H9 (cell line): Measurements from ENCODE around the gene ZC3H18. TPM values are rescaled to one million over a fixed set of nuclear protein-coding genes. Genes with fewer than 3 reads are reported as not detected.
"Not testable (repeated sequence)": the region's sequence is repeated elsewhere in the genome, so short reads cannot be mapped to it uniquely, and the experiment has no call there.

Source experiments
- DNase-seq: peaks from one replicate; pipeline ENCODE4 v3.0.0-alpha.2; 2017
- H2AFZ ChIP-seq: one replicate; pipeline ENCODE4 v1.6.1; 2013; ENCODE audit warnings: mild to moderate bottlenecking, low read length, control low read depth, moderate library complexity
- H2AK5ac ChIP-seq: 2 replicates; pipeline ENCODE4 v1.6.1; 2013; ENCODE audit warnings: low read length, control low read depth, mixed read lengths; ENCODE audit not compliant: insufficient read length
- H2BK120ac ChIP-seq: one replicate; pipeline ENCODE4 v1.6.1; 2013; ENCODE audit warnings: low read depth, mild to moderate bottlenecking, low read length, control low read depth, inconsistent platforms; ENCODE audit not compliant: poor library complexity, severe bottlenecking
- H2BK12ac ChIP-seq: 2 replicates; pipeline ENCODE4 v1.6.1; 2013; ENCODE audit warnings: low read length, control low read depth, mixed read lengths, low read depth; ENCODE audit not compliant: insufficient read length
- H2BK15ac ChIP-seq: 2 replicates; pipeline ENCODE4 v1.6.1; 2013; ENCODE audit warnings: low read depth, low read length, control low read depth
- H2BK20ac ChIP-seq: one replicate; pipeline ENCODE4 v1.6.1; 2013; ENCODE audit warnings: low read depth, mild to moderate bottlenecking, low read length, control low read depth, inconsistent platforms; ENCODE audit not compliant: poor library complexity, severe bottlenecking
- H2BK5ac ChIP-seq: 2 replicates; pipeline ENCODE4 v1.6.1; 2013; ENCODE audit warnings: low read length, control low read depth, mixed read lengths; ENCODE audit not compliant: insufficient read length
- H3K14ac ChIP-seq: 2 replicates; pipeline ENCODE4 v1.6.1; 2013; ENCODE audit warnings: low read length, control low read depth; ENCODE audit not compliant: insufficient read depth
- H3K18ac ChIP-seq: 2 replicates; pipeline ENCODE4 v1.6.1; 2013; ENCODE audit warnings: low read depth, mild to moderate bottlenecking, mixed read lengths, low read length, control low read depth; ENCODE audit not compliant: insufficient read length
- H3K23ac ChIP-seq: 2 replicates; pipeline ENCODE4 v1.6.1; 2013; ENCODE audit warnings: low read length, control low read depth, mixed read lengths, low read depth; ENCODE audit not compliant: insufficient read length
- H3K23me2 ChIP-seq: 2 replicates; pipeline ENCODE4 v1.6.1; 2013; ENCODE audit warnings: low read depth, mild to moderate bottlenecking, mixed read lengths, low read length, control low read depth; ENCODE audit not compliant: insufficient read length, poor library complexity, severe bottlenecking
- H3K27ac ChIP-seq: 2 replicates; pipeline ENCODE4 v1.5.1; 2013; ENCODE audit warnings: low read length, control low read depth, mixed read lengths, low read depth; ENCODE audit not compliant: insufficient read length
- H3K27me3 ChIP-seq: 2 replicates; pipeline ENCODE4 v1.6.1; 2013; ENCODE audit warnings: low read length, control low read depth, inconsistent platforms; ENCODE audit not compliant: insufficient read depth
- H3K4ac ChIP-seq: 2 replicates; pipeline ENCODE4 v1.6.1; 2013; ENCODE audit warnings: low read depth, mild to moderate bottlenecking, control low read depth, inconsistent platforms, low read length, moderate library complexity
- H3K4me1 ChIP-seq: 2 replicates; pipeline ENCODE4 v1.6.1; 2013; ENCODE audit warnings: low read length, control low read depth, inconsistent platforms; ENCODE audit not compliant: insufficient read depth
- H3K4me2 ChIP-seq: 2 replicates; pipeline ENCODE4 v1.6.1; 2013; ENCODE audit warnings: low read length, control low read depth, mixed read lengths; ENCODE audit not compliant: insufficient read length, insufficient read depth
- H3K56ac ChIP-seq: 2 replicates; pipeline ENCODE4 v1.6.1; 2013; ENCODE audit warnings: low read depth, mild to moderate bottlenecking, mixed read lengths, low read length, control low read depth; ENCODE audit not compliant: insufficient read length
- H3K79me1 ChIP-seq: 2 replicates; pipeline ENCODE4 v1.6.1; 2013; ENCODE audit warnings: low read depth, mild to moderate bottlenecking, moderate library complexity, low read length, control low read depth, inconsistent platforms; ENCODE audit not compliant: insufficient read depth, poor library complexity, severe bottlenecking
- H3K79me2 ChIP-seq: 2 replicates; pipeline ENCODE4 v1.6.1; 2013; ENCODE audit warnings: low read length, control low read depth, inconsistent platforms; ENCODE audit not compliant: insufficient read depth
- H3K9ac ChIP-seq: 2 replicates; pipeline ENCODE4 v1.6.1; 2013; ENCODE audit warnings: low read length, control low read depth, mixed read lengths; ENCODE audit not compliant: insufficient read length; ENCODE audit errors: extremely low read depth
- H3K9me3 ChIP-seq: one replicate; pipeline ENCODE4 v1.6.1; 2013; ENCODE audit warnings: low read depth, low read length, inconsistent platforms; ENCODE audit not compliant: control insufficient read depth
- H3T11ph ChIP-seq: one replicate; pipeline ENCODE4 v1.6.1; 2013; ENCODE audit warnings: mild to moderate bottlenecking, low read length, control low read depth, inconsistent platforms
- H4K20me1 ChIP-seq: one replicate; pipeline ENCODE4 v1.6.1; 2013; ENCODE audit not compliant: control insufficient read depth, insufficient read length, insufficient read depth
- H4K5ac ChIP-seq: 2 replicates; pipeline ENCODE4 v1.6.1; 2013; ENCODE audit warnings: low read depth, mild to moderate bottlenecking, mixed read lengths, low read length, control low read depth; ENCODE audit not compliant: insufficient read length
- H4K8ac ChIP-seq: replicated peaks from 2 replicates; pipeline ENCODE4 v1.6.1; 2013; ENCODE audit warnings: low read length, control low read depth, mixed read lengths, low read depth; ENCODE audit not compliant: insufficient read length
- H4K91ac ChIP-seq: 2 replicates; pipeline ENCODE4 v1.6.1; 2013; ENCODE audit warnings: low read depth, mild to moderate bottlenecking, moderate library complexity, mixed read lengths, low read length, control low read depth; ENCODE audit not compliant: insufficient read length
- H3K27ac Mint-ChIP-seq, 3 experiments: 2 replicates in 2 of 3; 3 replicates in 1 of 3; pipeline ENCODE4 v1.8.0; 2020 to 2021; ENCODE audit warnings: mixed read lengths in 3 of 3, mild to moderate bottlenecking in 1 of 3, moderate library complexity in 1 of 3
- H3K27me3 Mint-ChIP-seq: 2 replicates; pipeline ENCODE4 v1.8.0; 2021; ENCODE audit warnings: low read depth, mild to moderate bottlenecking, moderate library complexity, mixed read lengths
- H3K36me3 Mint-ChIP-seq, 3 experiments: 2 replicates in 2 of 3; 3 replicates in 1 of 3; pipeline ENCODE4 v1.8.0; 2020 to 2021; ENCODE audit warnings: low read depth in 3 of 3, mixed read lengths in 3 of 3; ENCODE audit not compliant: insufficient read depth in 1 of 3
- H3K4me1 Mint-ChIP-seq, 2 experiments: 2 replicates each; pipeline ENCODE4 v1.8.0; 2020; ENCODE audit warnings: mixed read lengths in 2 of 2
- H3K4me3 Mint-ChIP-seq, 2 experiments: 2 replicates in 1 of 2; 3 replicates in 1 of 2; pipeline ENCODE4 v1.8.0; 2020 to 2021; ENCODE audit warnings: mild to moderate bottlenecking in 2 of 2, mixed read lengths in 2 of 2, moderate library complexity in 1 of 2
- H3K9me3 Mint-ChIP-seq, 2 experiments: 2 replicates in 1 of 2; 3 replicates in 1 of 2; pipeline ENCODE4 v1.8.0; 2020; ENCODE audit warnings: mild to moderate bottlenecking in 2 of 2, mixed read lengths in 2 of 2, moderate library complexity in 1 of 2
- WGBS: extraction: QIAGEN DNeasy Blood & Tissue Kit; methylation state at CpG from one replicate; pipeline ENCODE4 v1.1.7; 2013; ENCODE audit warnings: missing lambda C conversion rate, low lambda C conversion rate, mixed read lengths; ENCODE audit not compliant: insufficient read length; ENCODE audit errors: extremely low coverage; 5-methylcytosine and 5-hydroxymethylcytosine counted together
- total RNA-seq: library from RNA; stranded (reverse); gene quantifications from 2 replicates; pipeline ENCODE4 v1.2.1, GENCODE V29; 2021
- TF ChIP-seq, protein P1 (sequence below): fragments of 200-600 bp; sonication (generic); conservative IDR thresholded peaks from 3 replicates; pipeline ENCODE4 v1.8.0; 2021; ENCODE audit warnings: antibody characterized with exemption, mild to moderate bottlenecking

ZC3H18 gene
- total RNA-seq, 1 experiment from 2014 or later = 69.7 TPM

DNA sequence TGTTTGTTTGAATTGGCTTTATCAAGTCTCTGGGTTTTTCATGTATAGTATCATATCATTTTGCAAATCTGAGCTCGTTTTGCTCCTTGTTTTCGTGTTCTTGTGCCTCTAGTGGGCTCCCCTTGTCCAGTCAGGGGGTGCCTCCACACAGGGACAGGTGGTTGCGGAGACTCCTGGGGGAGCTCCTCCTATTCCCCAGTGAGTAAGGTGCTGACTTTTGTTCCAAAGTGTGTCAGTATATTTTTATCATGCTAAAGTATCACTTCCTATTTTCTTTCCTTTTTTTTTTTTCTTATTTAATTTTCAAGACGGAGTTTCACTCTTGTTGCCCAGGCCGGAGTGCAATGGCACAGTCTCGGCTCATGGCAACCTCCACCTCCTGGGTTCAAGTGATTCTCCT lies 37.9 kb downstream of the ZC3H18 start:
- no peaks in the 10 kb centered on the region for H3K9me3 ChIP-seq
- no peak overlapping the region for H3K4ac ChIP-seq
- H3K9me3 Mint-ChIP-seq = no peaks in the 10 kb centered on the region
- H3K79me1 ChIP-seq = no peaks in the 10 kb centered on the region
- no peak for DNase-seq
- H3K27ac ChIP-seq = no peak overlapping the region
- H3K9ac ChIP-seq = no peak overlapping the region
- no peak overlapping the region for H4K8ac ChIP-seq
- H3K27me3 ChIP-seq = no peaks in the 10 kb centered on the region
- H4K91ac ChIP-seq = no peak overlapping the region
- H3K4me1 ChIP-seq = no peaks in the 10 kb centered on the region; the same call in 1 of the 2 replicates
- no peak overlapping the region for H2BK120ac ChIP-seq
- peaks cover 9 to 71% (median 47%) of the 10 kb centered on the region in 3 experiments; a peak in 6 of 7 replicates for H3K36me3 Mint-ChIP-seq
- H3K18ac ChIP-seq = no peak overlapping the region
- no peak overlapping the region for H3K23ac ChIP-seq
- H2BK15ac ChIP-seq = no peak overlapping the region
- H2AFZ ChIP-seq = no peak overlapping the region
- H2BK5ac ChIP-seq = no peak overlapping the region
- TF ChIP-seq, protein P1, sequence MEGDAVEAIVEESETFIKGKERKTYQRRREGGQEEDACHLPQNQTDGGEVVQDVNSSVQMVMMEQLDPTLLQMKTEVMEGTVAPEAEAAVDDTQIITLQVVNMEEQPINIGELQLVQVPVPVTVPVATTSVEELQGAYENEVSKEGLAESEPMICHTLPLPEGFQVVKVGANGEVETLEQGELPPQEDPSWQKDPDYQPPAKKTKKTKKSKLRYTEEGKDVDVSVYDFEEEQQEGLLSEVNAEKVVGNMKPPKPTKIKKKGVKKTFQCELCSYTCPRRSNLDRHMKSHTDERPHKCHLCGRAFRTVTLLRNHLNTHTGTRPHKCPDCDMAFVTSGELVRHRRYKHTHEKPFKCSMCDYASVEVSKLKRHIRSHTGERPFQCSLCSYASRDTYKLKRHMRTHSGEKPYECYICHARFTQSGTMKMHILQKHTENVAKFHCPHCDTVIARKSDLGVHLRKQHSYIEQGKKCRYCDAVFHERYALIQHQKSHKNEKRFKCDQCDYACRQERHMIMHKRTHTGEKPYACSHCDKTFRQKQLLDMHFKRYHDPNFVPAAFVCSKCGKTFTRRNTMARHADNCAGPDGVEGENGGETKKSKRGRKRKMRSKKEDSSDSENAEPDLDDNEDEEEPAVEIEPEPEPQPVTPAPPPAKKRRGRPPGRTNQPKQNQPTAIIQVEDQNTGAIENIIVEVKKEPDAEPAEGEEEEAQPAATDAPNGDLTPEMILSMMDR = no peak
- no peak overlapping the region for H3T11ph ChIP-seq
- no peak overlapping the region for H2AK5ac ChIP-seq
- WGBS = no CpG with 5 or more reads among the region's 6 CpGs
- no peaks in the 10 kb centered on the region for H3K27me3 Mint-ChIP-seq
- no peaks in the 10 kb centered on the region for H3K79me2 ChIP-seq
- H4K20me1 ChIP-seq = no peaks in the 10 kb centered on the region
- H3K27ac Mint-ChIP-seq = no peak overlapping the region
- H4K5ac ChIP-seq = no peak overlapping the region
- H3K4me2 ChIP-seq = no peak overlapping the region
- no peak overlapping the region for H3K4me3 Mint-ChIP-seq
- no peak overlapping the region for H2BK12ac ChIP-seq
- H3K56ac ChIP-seq = no peak overlapping the region
- no peaks in the 10 kb centered on the region for H3K23me2 ChIP-seq
- H3K14ac ChIP-seq = no peak overlapping the region
- no peak overlapping the region for H2BK20ac ChIP-seq
- peaks cover 0 to 11% of the 10 kb centered on the region in 2 experiments; a peak in 2 of 4 replicates for H3K4me1 Mint-ChIP-seq

DNA sequence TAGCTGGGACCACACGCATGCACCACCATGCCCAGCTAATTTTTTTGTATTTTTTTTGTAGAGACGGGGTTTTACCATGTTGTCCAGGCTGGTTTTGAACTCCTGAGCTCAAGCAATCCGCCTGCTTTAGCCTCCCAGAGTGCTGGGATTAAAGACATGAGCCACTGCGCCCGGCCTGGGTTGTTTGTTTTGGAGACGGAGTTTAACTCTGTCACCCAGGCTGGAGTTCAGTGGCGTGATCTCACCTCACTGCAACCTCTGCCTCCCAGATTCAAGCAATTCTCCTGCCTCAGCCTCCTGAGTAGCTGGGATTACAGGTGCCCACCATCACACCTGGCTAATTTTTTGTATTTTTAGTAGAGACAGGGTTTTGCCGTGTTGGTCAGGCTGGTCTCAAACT lies 39.2 kb downstream of the ZC3H18 start:
- H3K27me3 Mint-ChIP-seq, H4K5ac ChIP-seq, H3K14ac ChIP-seq, H3K4me2 ChIP-seq, H2BK120ac ChIP-seq, H2BK5ac ChIP-seq, H4K8ac ChIP-seq, H2BK15ac ChIP-seq, H2AK5ac ChIP-seq, H3K4me3 Mint-ChIP-seq, H3K27me3 ChIP-seq, H3K9me3 Mint-ChIP-seq, H3K9ac ChIP-seq, H4K20me1 ChIP-seq, H3K4ac ChIP-seq, H3K9me3 ChIP-seq, H3K79me2 ChIP-seq, H3T11ph ChIP-seq, H3K27ac ChIP-seq, H3K79me1 ChIP-seq, H3K56ac ChIP-seq, H4K91ac ChIP-seq, DNase-seq, H2AFZ ChIP-seq, H3K27ac Mint-ChIP-seq, H3K18ac ChIP-seq, H3K4me1 ChIP-seq, H2BK12ac ChIP-seq, H3K23ac ChIP-seq, H3K23me2 ChIP-seq, H2BK20ac ChIP-seq: not testable (repeated sequence)
- peaks cover 0 to 11% of the 10 kb centered on the region in 2 experiments; a peak in 2 of 4 replicates for H3K4me1 Mint-ChIP-seq
- peaks cover 11 to 75% (median 54%) of the 10 kb centered on the region in 3 experiments; a peak in 6 of 7 replicates for H3K36me3 Mint-ChIP-seq
- WGBS = no CpG with 5 or more reads among the region's 8 CpGs
